GM06990 (cell line): ENCODE data around the gene LNP1.
A peak's percentile ranks its signal among the peaks of the same experiment; 100 is the strongest.

Experiments
- DNase-seq: peaks from one replicate; pipeline ENCODE4 v3.0.0-alpha.2; 2011; ENCODE audit not compliant: insufficient read length; ENCODE audit errors: extremely low read depth
- H3K27me3 ChIP-seq: replicated peaks from 2 replicates; pipeline ENCODE4 v1.6.0; 2011; ENCODE audit warnings: low read length; ENCODE audit not compliant: control insufficient read depth, insufficient read depth
- H3K36me3 ChIP-seq: 2 replicates; pipeline ENCODE4 v1.5.1; 2011; ENCODE audit warnings: low read length; ENCODE audit not compliant: control insufficient read depth, insufficient read depth
- H3K4me3 ChIP-seq: replicated peaks from 2 replicates; pipeline ENCODE4 v1.5.1; 2011; ENCODE audit warnings: low read depth, mild to moderate bottlenecking, control low read depth, low read length
- CTCF ChIP-seq: IDR thresholded peaks from 2 replicates; pipeline ENCODE4 v1.5.1; 2011; ENCODE audit warnings: low read length, control low read depth, mild to moderate bottlenecking, inconsistent platforms; ENCODE audit not compliant: insufficient read depth, poor library complexity, severe bottlenecking

The LNP1 gene

GRCh38 chr3:100463002-100463401 is 61.7 kb downstream of the LNP1 start:
- Histone ChIP-seq H3K27me3 (no peaks in the 10 kb centered on the region), H3K4me3 (no peak overlapping the region), H3K36me3 (no peaks in the 10 kb centered on the region)
- TF ChIP-seq CTCF = peak; percentile 66
- DNase-seq = no peak

GRCh38 chr3:100463646-100464155 is 62.4 kb downstream of the LNP1 start:
- DNase-seq = no peak
- H3K36me3 ChIP-seq = no peaks in the 10 kb centered on the region
- TF ChIP-seq CTCF = no peak
- H3K4me3 ChIP-seq = no peak overlapping the region
- no peaks in the 10 kb centered on the region for H3K27me3 ChIP-seq

GRCh38 chr3:100465892-100466777 is 64.8 kb downstream of the LNP1 start:
- H3K36me3 ChIP-seq = no peaks in the 10 kb centered on the region
- TF ChIP-seq CTCF = no peak
- DNase-seq = peak; percentile 13
- no peak overlapping the region for H3K4me3 ChIP-seq
- H3K27me3 ChIP-seq = no peaks in the 10 kb centered on the region

GRCh38 chr3:100467133-100467532 is 65.8 kb downstream of the LNP1 start:
- no peak for TF ChIP-seq CTCF
- Histone ChIP-seq H3K36me3 (no peaks in the 10 kb centered on the region), H3K4me3 (no peak overlapping the region), H3K27me3 (no peaks in the 10 kb centered on the region)
- no peak for DNase-seq

- H3K27me3 ChIP-seq = no peaks in the 10 kb centered on the region
- no peaks in the 10 kb centered on the region for H3K36me3 ChIP-seq
- no peak for TF ChIP-seq CTCF
- H3K4me3 ChIP-seq = no peak overlapping the region
- DNase-seq = no peak
Measured at GRCh38 chr3:100468676-100469075, 67.3 kb downstream of the LNP1 start.
